H1 (cell line): ENCODE data around the gene IGF1. TPM values are rescaled to one million over a fixed set of nuclear protein-coding genes. Genes with fewer than 3 reads are reported as not detected.

Source experiments
- CTCF ChIA-PET: fragments of 300-600 bp; sonication (Branson Sonifier 250); formaldehyde crosslinking; loops from one replicate; lab custom pipeline; 2021; ENCODE audit not compliant: partially characterized antibody; lab: Charles Lee
- POLR2A ChIA-PET: fragments of 300-600 bp; sonication (Branson Sonifier 250); formaldehyde crosslinking; loops from one replicate; lab custom pipeline; 2021; ENCODE audit warnings: inconsistent platforms; ENCODE audit not compliant: partially characterized antibody; lab: Charles Lee
- DNase-seq, 2 experiments: peaks; one replicate each; pipeline versions ENCODE4 v3.0.0 to v3.0.0-alpha.2; 2010 to 2022; ENCODE audit warnings: low spot score in 2 of 2, low read depth in 1 of 2, mixed read lengths in 1 of 2
- FAIRE-seq: peaks from 2 replicates; lab custom pipeline; 2011; peaks lifted over from hg19 to GRCh38; lab: Jason Lieb, UNC
- H2AFZ ChIP-seq: 2 replicates; pipeline ENCODE4 v1.8.1; 2012; ENCODE audit warnings: low read length, inconsistent platforms
- H2AK5ac ChIP-seq: 2 replicates; pipeline ENCODE4 v1.6.1; 2013; ENCODE audit warnings: low read depth, low read length
- H2BK120ac ChIP-seq: replicated peaks from 2 replicates; pipeline ENCODE3; 2013; ENCODE audit warnings: low read depth, low read length, inconsistent platforms
- H2BK12ac ChIP-seq: 2 replicates; pipeline ENCODE4 v1.6.1; 2013; ENCODE audit warnings: low read depth, low read length
- H2BK15ac ChIP-seq: 2 replicates; pipeline ENCODE4 v1.6.1; 2013; ENCODE audit warnings: low read length
- H2BK20ac ChIP-seq: 2 replicates; pipeline ENCODE4 v1.6.1; 2013; ENCODE audit warnings: low read length
- H2BK5ac ChIP-seq: 2 replicates; pipeline ENCODE4 v1.6.1; 2013; ENCODE audit warnings: low read depth, low read length
- H3K14ac ChIP-seq: 2 replicates; pipeline ENCODE4 v1.6.1; 2013; ENCODE audit warnings: inconsistent platforms; ENCODE audit not compliant: insufficient read length
- H3K18ac ChIP-seq: 2 replicates; pipeline ENCODE4 v1.6.1; 2013; ENCODE audit warnings: low read length; ENCODE audit errors: extremely low read depth
- H3K23ac ChIP-seq: 2 replicates; pipeline ENCODE4 v1.6.1; 2013; ENCODE audit warnings: inconsistent platforms; ENCODE audit not compliant: insufficient read length
- H3K23me2 ChIP-seq: 2 replicates; pipeline ENCODE4 v1.6.1; 2013; ENCODE audit warnings: low read depth, low read length
- H3K27ac ChIP-seq: 2 replicates; pipeline ENCODE4 v1.6.1; 2011; ENCODE audit warnings: low read depth, low read length, inconsistent platforms
- H3K27me3 ChIP-seq, 4 experiments: replicated peaks in 1 of 4; 1 replicate in 1 of 4; 2 replicates in 3 of 4; pipeline versions ENCODE4 v1.6.1 to v1.8.1; 2011 to 2013; ENCODE audit warnings: low read length in 3 of 4, mild to moderate bottlenecking in 3 of 4, inconsistent platforms in 2 of 4, mixed read lengths in 2 of 4, moderate library complexity in 1 of 4; ENCODE audit not compliant: control insufficient read depth in 3 of 4, insufficient read depth in 3 of 4; ENCODE audit errors: extremely low read depth in 1 of 4
- H3K36me3 ChIP-seq, 4 experiments: 2 replicates each; pipeline versions ENCODE4 v1.6.1 to v1.8.1; 2011 to 2013; ENCODE audit warnings: mild to moderate bottlenecking in 4 of 4, low read length in 3 of 4, moderate library complexity in 2 of 4, control low read depth in 1 of 4, inconsistent platforms in 1 of 4; ENCODE audit not compliant: insufficient read depth in 4 of 4, control insufficient read depth in 2 of 4
- H3K4ac ChIP-seq: replicated peaks from 2 replicates; pipeline ENCODE3; 2013; ENCODE audit warnings: low read length, low read depth, mixed read lengths, inconsistent platforms; ENCODE audit not compliant: insufficient read length
- H3K4me1 ChIP-seq, 4 experiments: replicated peaks in 1 of 4; 1 replicate in 1 of 4; 2 replicates in 3 of 4; pipeline versions ENCODE4 v1.6.1 to v1.8.1; 2011 to 2013; ENCODE audit warnings: low read length in 3 of 4, inconsistent platforms in 2 of 4, mixed read lengths in 1 of 4; ENCODE audit not compliant: insufficient read depth in 4 of 4, control insufficient read depth in 3 of 4
- H3K4me2 ChIP-seq, 2 experiments: 2 replicates each; pipeline versions ENCODE4 v1.6.1 to v1.8.1; 2011 to 2013; ENCODE audit warnings: low read depth in 2 of 2, low read length in 2 of 2, control low read depth in 1 of 2, inconsistent platforms in 1 of 2, mild to moderate bottlenecking in 1 of 2; ENCODE audit not compliant: insufficient read depth in 1 of 2
- H3K4me3 ChIP-seq, 4 experiments: fragments of 200-600, 300-600 bp in 1 of 4; sonication (generic), shearing (Covaris generic), sonication (Bioruptor Twin) in 1 of 4; 2 replicates each; pipeline versions ENCODE4 v1.5.1 to v1.8.1; 2011 to 2016; ENCODE audit warnings: low read length in 4 of 4, low read depth in 3 of 4, control low read depth in 2 of 4, inconsistent platforms in 2 of 4, mild to moderate bottlenecking in 2 of 4, mixed read lengths in 1 of 4, moderate library complexity in 1 of 4; ENCODE audit not compliant: insufficient read depth in 2 of 4; ENCODE audit errors: extremely low read depth in 1 of 4
- H3K56ac ChIP-seq: replicated peaks from 2 replicates; pipeline ENCODE3; 2013; ENCODE audit warnings: low read depth, mild to moderate bottlenecking, mixed read lengths, low read length, inconsistent platforms; ENCODE audit not compliant: insufficient read length
- H3K79me1 ChIP-seq: 2 replicates; pipeline ENCODE4 v1.6.1; 2013; ENCODE audit warnings: low read depth, low read length, control low read depth
- H3K79me2 ChIP-seq, 2 experiments: 2 replicates each; pipeline versions ENCODE4 v1.6.1 to v1.8.1; 2012 to 2013; ENCODE audit warnings: low read length in 2 of 2, mild to moderate bottlenecking in 2 of 2, inconsistent platforms in 1 of 2; ENCODE audit not compliant: insufficient read depth in 2 of 2, control insufficient read depth in 1 of 2
- H3K9ac ChIP-seq, 4 experiments: replicated peaks in 1 of 4; 1 replicate in 1 of 4; 2 replicates in 3 of 4; pipeline versions ENCODE4 v1.6.1 to v1.8.1; 2011 to 2013; ENCODE audit warnings: low read depth in 3 of 4, low read length in 3 of 4, control low read depth in 2 of 4, mild to moderate bottlenecking in 2 of 4, moderate library complexity in 2 of 4, inconsistent platforms in 1 of 4; ENCODE audit errors: extremely low read depth in 1 of 4
- H3K9me3 ChIP-seq, 2 experiments: 2 replicates each; pipeline versions ENCODE4 v1.6.1 to v1.8.1; 2012 to 2013; ENCODE audit warnings: mild to moderate bottlenecking in 2 of 2, moderate library complexity in 2 of 2, control low read depth in 1 of 2, inconsistent platforms in 1 of 2, low read depth in 1 of 2, low read length in 1 of 2, mixed read lengths in 1 of 2; ENCODE audit not compliant: insufficient read depth in 2 of 2
- H4K20me1 ChIP-seq, 2 experiments: replicated peaks in 1 of 2; 2 replicates each; pipeline versions ENCODE3 to v1.8.1; 2011 to 2013; ENCODE audit warnings: inconsistent platforms in 2 of 2, low read length in 2 of 2, mild to moderate bottlenecking in 1 of 2; ENCODE audit not compliant: insufficient read depth in 2 of 2, control insufficient read depth in 1 of 2
- H4K5ac ChIP-seq: 2 replicates; pipeline ENCODE4 v1.6.1; 2013; ENCODE audit warnings: low read length, low read depth, mixed read lengths, inconsistent platforms; ENCODE audit not compliant: insufficient read length
- H4K8ac ChIP-seq: 2 replicates; pipeline ENCODE4 v1.8.0; 2013; ENCODE audit warnings: mild to moderate bottlenecking, moderate library complexity, low read length, inconsistent platforms; ENCODE audit not compliant: insufficient read depth; ENCODE audit errors: extremely low read depth
- H4K91ac ChIP-seq: replicated peaks from 2 replicates; pipeline ENCODE3; 2013; ENCODE audit warnings: low read length, mixed read lengths, inconsistent platforms; ENCODE audit not compliant: insufficient read length
- HDAC6 ChIP-seq: IDR thresholded peaks from one replicate; pipeline ENCODE4 v1.7.1; 2012; ENCODE audit warnings: low read depth, mild to moderate bottlenecking, inconsistent platforms, low read length, moderate library complexity
- POLR2AphosphoS5 ChIP-seq: IDR thresholded peaks from 2 replicates; pipeline ENCODE4 v1.6.1; 2011; ENCODE audit warnings: low read depth, low read length
- SIRT6 ChIP-seq: IDR thresholded peaks from one replicate; pipeline ENCODE4 v1.7.1; 2012; ENCODE audit warnings: low read length, inconsistent platforms
- USF2 ChIP-seq: IDR thresholded peaks from 2 replicates; pipeline ENCODE4 v1.6.1; 2011; ENCODE audit warnings: low read length, improper control_type of control experiment
- WGBS, 2 experiments: shearing (Covaris generic) in 1 of 2; methylation state at CpG; one replicate each; pipeline versions ENCODE4 v1.1.6 to v1.1.7; 2013 to 2015; ENCODE audit warnings: low lambda C conversion rate in 2 of 2, mixed read lengths in 2 of 2, inconsistent platforms in 1 of 2, low coverage in 1 of 2, missing lambda C conversion rate in 1 of 2; ENCODE audit not compliant: insufficient replicate concordance in 2 of 2, insufficient coverage in 1 of 2, insufficient read length in 1 of 2; ENCODE audit errors: extremely low coverage in 1 of 2, missing lambda C conversion rate in 1 of 2; 5-methylcytosine and 5-hydroxymethylcytosine counted together
- polyA plus RNA-seq, 7 experiments: library from polyadenylated mRNA; depleted of rRNA in 3 of 7; stranded (reverse) in 5 of 7; unstranded in 2 of 7; fragments of >200 nt in 5 of 7; fragments of 200-250 nt in 2 of 7; gene quantifications; 1 replicate in 5 of 7; 2 replicates in 1 of 7; 4 replicates in 1 of 7; pipeline versions ENCODE4 v1.2.1 to v1.2.3, GENCODE V29; 2011 to 2013; ENCODE audit warnings: missing spikeins in 2 of 7, mixed read lengths in 2 of 7
- total RNA-seq: library from RNA; stranded (reverse); fragmentation: NEBNext Ultra II Directional; extraction: Animal tissue kit (Norgen Biotek cat#: 25700); gene quantifications from 2 replicates; pipeline ENCODE4 v1.2.1, GENCODE V29; 2021

IGF1 gene
- total and polyA plus RNA-seq, 2 of the 8 experiments (the other 6 are each of a cell fraction or from before 2014, with no cell fraction given): not detected

GRCh38 chr12:102388469-102388868 lies 91.9 kb downstream of the IGF1 start:
- no peaks in the 10 kb centered on the region for H3K27me3 ChIP-seq
- H4K8ac ChIP-seq: no peak overlapping the region
- no peak overlapping the region for H2BK15ac ChIP-seq
- H2BK120ac ChIP-seq: no peak overlapping the region
- H3K56ac ChIP-seq: no peak overlapping the region
- no peak overlapping the region for H3K27ac ChIP-seq
- TF ChIP-seq POLR2AphosphoS5 (no peak), HDAC6 (no peak), USF2 (no peak), SIRT6 (no peak)
- TF ChIP-seq, all 59 proteins: peak for 0
- Histone ChIP-seq H3K79me2 (no peaks in the 10 kb centered on the region), H3K4me2 (no peak overlapping the region), H3K79me1 (no peaks in the 10 kb centered on the region), H3K23ac (no peak overlapping the region), H2BK5ac (no peak overlapping the region), H3K9me3 (no peaks in the 10 kb centered on the region), H3K4me1 (peaks cover 0 to 2% (median 0%) of the 10 kb centered on the region in 4 experiments; a peak in 1 of 7 replicates), H4K91ac (no peak overlapping the region), H4K20me1 (no peaks in the 10 kb centered on the region), H2BK20ac (no peak overlapping the region), H3K18ac (no peak overlapping the region), H3K23me2 (no peaks in the 10 kb centered on the region), H3K9ac (no peak overlapping the region), H3K4ac (no peak overlapping the region), H3K4me3 (no peak overlapping the region), H2AFZ (no peak overlapping the region), H2BK12ac (no peak overlapping the region), H3K14ac (no peak overlapping the region), H2AK5ac (no peak overlapping the region), H3K36me3 (no peaks in the 10 kb centered on the region), H4K5ac (no peak overlapping the region)
- FAIRE-seq: no peak
- WGBS, 2 experiments: 93% methylated on average over 1 of the region's 1 CpG; no CpG with 5 or more reads in 1 of the 2 experiments
- POLR2A ChIA-PET: no interaction called here
- DNase-seq: no peak
- CTCF ChIA-PET: no interaction called here
